Urothelium cell line (cell line): ENCODE measurements around the gene PDGFA.
A peak's percentile ranks its signal among the peaks of the same experiment; 100 is the strongest.

Experiments
- DNase-seq: peaks from one replicate; pipeline ENCODE4 v3.0.0; 2011; ENCODE audit warnings: low spot score, mixed read lengths
- FAIRE-seq: peaks from 2 replicates; lab custom pipeline; 2011; peaks lifted over from hg19 to GRCh38; lab: Jason Lieb, UNC

Gene PDGFA

DNA sequence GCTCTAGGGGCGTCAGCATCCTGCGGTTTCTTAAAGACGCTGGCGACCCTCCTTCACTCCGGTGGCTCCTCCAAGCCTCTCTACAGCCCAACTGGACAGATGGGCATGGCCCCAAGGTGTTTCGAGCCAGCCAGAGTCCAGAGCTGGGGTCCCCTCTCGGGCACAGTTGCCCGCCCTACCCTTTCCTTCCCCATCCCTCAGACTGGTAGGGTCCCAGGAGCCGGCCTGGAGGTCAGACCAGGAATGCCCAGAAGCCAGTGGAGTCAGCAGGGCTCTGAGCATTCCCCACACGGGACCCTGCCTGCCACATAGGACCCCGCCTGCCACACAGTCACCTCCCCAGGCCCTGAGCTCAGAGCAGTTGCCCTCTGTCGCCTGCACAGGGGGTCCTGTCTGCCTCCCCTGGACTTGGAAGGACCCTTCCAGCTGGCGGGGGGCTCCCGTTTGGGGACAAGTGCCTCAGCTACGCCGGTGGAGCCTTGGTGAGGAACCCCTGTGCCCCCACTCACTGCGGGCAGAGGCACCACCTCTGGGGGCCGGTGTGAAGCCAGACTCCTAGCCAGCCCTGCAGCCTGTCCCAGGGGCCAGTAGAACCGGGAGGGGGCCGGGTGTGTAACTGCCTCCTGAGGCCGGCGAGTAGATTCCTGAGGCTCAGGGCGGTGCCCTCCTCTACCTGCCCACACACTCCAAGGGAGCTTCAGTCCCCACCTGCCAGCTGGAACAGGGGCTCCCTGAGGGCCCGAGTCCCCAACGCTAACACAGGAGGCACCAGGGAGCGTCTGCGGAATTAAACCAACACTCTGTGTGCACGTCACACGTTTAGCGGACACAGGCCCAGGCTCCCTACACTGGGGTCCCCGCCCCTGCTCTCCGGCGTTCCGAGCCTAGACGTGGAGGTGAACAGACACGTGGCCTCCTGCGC, 19.4 kb upstream of the PDGFA start:
- FAIRE-seq, result peak; percentile 32
- peak; percentile 41 for DNase-seq

- peak; percentile 95 for FAIRE-seq
- peak; percentile 97 for DNase-seq
These were observed 18.4 kb upstream of the PDGFA start for GRCh38 chr7:537911-538634.

- FAIRE-seq, result no peak
- DNase-seq, result no peak
These were observed 16.6 kb upstream of the PDGFA start for GRCh38 chr7:536231-536630.

GRCh38 chr7:534959-535358, 15.3 kb upstream of the PDGFA start:
- DNase-seq (no peak), FAIRE-seq (no peak)

DNA sequence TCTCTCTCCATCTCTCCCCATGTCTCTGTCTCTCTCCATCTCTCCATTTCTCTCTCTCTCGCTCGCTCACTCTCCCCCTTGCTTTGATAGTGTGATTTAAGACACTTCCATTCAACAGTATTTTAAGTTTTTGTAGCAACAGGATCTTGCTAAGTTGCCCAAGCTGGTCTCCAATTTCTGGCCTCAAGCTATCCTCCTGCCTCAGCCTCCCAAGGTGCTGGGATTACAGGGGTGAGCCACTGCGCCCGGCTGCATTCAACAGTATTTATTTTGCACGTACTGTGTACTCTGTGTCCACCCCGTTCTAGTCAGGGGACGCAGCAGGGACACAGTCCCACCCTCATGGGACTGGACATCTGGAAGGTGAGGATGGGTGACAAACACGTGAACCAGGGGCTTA, 14.4 kb upstream of the PDGFA start:
- peak; percentile 52 for FAIRE-seq
- DNase-seq, result no peak

DNA sequence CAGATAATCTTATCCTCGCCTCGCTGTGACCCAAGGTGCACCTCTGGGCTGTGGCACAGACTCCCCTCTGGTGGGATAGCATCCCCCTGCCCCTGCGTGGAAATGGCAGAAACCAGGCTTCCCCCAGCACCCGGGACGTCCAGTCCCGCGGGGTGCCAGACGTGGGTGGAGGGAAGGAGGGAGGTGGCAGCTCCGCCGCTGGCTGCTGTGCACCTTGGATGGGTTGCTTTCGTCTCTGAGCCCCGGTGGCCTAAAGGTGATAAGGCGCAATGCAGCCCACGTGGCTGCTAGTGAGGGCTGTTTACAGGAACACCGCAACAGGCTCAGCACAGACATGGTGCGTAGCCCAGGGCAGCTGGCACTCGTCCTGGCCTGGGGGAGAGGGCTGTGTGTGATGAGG, 13.6 kb upstream of the PDGFA start:
- DNase-seq, result no peak
- FAIRE-seq, result peak; percentile 87

DNA sequence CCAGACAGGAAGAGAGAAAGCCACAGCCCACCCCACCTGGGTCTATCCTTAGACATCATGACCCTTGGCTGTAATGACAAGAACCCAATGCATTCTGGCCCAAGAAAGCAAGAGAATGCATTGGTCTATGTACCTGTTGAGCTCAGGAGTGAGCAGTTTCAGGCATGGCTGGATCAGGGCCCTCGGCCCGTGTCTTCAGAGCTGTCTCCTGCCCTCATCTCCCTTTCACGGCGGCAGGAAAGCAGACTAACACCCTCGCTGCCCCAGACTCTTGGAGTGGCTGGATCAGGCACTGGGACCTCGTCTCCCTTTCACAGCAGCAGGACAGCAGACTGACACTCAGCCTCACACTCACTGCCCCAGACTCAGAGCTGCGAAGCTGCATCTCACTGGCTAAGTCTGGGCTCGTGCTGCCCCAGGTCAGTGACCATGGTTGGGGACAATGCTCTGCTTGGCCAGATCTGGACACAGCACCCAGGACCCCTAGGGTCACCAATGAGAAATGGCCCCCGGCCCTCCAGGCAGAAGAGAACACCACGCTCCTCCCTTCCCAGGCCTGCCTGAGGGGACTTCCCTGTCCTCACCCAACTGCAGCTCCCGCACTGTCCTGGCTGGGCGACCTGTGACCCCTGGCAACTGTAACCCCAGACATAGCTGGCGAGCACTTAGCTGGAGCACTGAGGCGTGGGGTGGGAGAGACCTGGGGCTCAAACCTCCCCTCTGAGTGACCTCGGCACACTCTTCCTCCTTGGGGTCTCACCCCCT, 12.9 kb upstream of the PDGFA start:
- no peak for FAIRE-seq
- DNase-seq, result no peak

GRCh38 chr7:531777-532176, 12.1 kb upstream of the PDGFA start:
- DNase-seq (no peak), FAIRE-seq (no peak)

DNA sequence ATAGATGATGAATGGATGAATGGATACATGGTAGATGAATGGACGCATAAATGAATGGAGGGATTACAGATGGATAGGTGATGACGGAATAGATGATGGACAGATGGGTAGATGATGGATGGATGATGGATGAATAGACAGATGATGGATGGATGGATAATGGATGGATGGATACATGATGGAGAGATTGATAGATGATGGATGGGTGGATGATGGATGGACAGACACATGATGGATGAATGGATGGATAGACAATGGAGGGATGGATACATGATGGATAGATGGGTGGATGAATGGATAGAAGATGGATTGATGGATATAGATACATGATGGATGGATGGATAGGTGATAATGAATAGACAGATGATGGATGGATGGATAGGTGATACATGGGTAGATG, 8.8 kb upstream of the PDGFA start:
- FAIRE-seq (peak; percentile 99), DNase-seq (no peak)

DNA sequence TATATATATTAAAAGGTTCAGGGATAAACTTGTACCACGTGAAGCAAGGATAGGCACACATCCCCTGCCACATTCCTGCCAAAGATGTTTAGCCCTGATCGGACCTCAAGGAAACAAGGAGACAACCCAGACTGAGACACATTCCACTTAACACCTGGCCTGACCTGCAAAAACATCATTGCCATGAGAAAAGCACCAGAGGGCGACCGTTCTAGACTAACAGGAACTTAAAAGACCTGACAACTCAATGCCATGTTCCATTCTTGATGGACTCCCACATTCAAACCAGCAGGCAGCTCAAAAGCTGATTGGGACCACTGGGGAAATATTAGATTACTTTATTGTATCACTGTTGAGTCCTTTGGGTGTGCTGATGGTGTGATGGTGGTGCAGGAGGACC, 8.1 kb upstream of the PDGFA start:
- FAIRE-seq (no peak), DNase-seq (no peak)

DNA sequence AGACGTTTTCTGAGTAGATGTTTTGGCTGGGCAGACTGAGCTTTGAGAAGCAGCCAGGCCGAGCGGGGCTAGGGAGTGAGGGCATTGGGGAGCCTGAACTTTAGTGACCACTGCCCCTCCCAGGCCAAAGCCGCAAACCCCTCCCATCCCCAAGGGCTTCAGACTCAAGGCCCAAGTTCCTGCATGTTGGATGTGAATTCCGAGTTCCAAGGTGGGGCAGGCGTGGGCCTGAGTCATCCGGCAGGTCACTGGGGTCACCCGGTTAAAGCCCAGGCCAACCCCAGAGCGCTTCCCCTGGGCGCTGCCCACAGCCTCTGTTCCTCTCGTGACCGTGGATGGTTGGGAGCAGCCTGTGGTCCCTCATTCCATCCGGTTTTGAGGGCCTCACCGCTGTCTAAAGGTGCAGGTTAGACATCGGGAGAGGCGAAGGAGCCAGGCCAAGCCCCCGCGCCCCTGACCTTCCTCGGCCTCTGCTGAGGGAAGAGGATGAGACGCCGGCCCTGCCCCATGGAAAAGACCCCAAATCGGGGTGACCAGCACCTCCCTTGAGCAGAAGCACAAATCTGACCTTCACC, 6.9 kb upstream of the PDGFA start:
- FAIRE-seq (no peak), DNase-seq (no peak)

DNA sequence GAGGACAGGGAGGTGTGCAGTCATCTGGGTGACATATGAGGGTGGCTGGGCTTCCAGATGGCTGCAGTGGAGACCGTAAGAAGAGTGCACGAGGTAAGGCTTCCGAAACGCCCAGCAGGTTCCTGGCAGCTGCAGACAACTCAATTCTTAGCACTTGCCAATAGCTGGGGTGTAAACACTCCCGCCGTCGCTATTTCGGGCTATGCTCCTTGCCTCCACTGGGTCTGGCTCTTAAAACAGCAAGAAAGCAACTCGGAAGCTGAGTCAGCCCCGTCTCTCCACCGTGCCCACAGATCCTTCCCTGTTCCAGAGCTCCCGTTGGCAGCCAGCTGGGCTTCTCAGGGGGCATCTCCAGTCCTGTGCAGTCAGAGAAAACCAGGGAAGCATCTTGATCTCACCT, 6.1 kb upstream of the PDGFA start:
- DNase-seq (no peak), FAIRE-seq (no peak)

DNA sequence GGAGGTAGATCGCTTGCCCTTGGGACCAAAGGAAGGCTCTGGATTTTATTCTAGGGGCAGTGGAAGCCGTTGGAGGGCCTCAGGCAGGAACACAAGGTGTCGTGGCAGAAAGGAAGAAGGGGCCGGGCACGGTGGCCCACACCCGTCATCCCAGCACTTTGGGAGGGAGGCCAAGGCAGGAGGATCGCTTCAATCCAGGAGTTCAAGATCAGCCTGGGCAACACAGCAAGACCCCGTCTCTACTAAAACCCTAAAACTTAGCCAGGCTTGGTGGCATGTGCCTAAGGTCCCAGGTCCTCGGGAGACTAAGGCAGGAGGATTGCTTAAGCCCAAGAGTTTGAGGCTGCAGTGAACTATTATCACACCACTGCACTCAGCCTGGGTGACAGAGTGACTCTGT, 5.2 kb upstream of the PDGFA start:
- DNase-seq (no peak), FAIRE-seq (no peak)

DNA sequence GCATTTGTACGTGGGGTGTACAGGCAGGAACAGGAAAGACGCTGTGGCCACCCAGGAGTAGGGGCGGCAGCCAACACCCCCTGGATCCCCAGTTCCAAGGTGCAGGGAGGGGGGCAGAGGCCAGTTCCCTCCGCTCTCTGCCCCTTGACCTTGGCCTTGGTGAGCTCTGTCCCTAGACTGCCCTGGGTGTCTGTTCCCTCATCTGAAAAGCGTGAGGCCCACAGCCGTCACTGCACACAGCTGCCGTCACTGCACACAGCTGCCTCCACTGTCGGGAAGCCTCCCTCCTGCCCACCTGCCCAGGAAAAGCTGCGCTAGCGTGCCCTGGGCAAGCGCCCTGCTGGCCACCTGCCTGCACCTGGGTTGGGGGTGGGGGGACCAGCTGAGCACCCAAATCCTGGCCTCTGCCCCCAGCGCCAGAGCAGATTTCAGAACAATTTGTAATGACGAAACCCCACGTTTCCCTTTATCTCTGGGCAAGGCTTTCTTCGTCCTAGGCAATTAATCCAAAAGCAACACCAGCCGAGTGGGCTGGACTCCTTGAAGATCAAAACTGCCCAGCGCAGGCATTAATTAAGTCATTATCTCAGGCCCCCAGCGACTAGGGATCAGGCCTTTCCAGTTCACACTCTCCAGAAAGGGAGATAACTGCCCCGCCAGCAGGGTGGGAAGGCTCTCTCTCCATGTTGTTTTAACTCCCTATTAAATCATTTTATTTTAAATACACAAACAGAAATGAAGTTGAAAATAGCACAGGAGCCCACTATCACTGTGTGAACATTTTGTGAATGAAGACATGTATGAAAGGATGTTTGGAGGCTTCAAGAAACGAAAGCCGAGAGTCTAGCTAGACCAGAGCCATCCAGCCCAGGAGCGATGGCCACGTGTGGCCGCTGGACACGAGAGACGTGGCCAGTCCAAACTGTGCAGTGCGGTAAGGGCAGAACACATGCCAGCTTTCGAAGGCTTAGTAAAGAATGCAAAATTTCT, 4.0 kb upstream of the PDGFA start:
- DNase-seq, result no peak
- FAIRE-seq, result peak; percentile 20

DNA sequence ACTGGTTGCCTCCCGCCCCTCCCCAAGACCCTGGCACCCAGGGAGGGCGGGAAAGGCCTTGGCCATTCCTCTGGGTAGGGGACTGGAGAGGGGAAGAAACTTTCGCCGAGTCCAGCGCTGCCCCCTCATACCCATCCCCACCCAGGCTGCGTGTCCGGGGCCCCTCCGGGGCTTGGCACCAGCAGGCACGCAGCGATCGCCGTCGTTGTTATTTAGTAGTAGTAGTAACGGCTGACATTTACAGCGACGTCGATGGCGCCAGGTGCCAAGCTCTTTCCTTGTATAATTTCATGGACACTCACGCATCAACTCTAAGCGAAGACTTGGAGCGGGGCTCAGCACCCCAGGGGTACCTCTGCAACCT, 3.3 kb upstream of the PDGFA start:
- FAIRE-seq (no peak), DNase-seq (no peak)

DNA sequence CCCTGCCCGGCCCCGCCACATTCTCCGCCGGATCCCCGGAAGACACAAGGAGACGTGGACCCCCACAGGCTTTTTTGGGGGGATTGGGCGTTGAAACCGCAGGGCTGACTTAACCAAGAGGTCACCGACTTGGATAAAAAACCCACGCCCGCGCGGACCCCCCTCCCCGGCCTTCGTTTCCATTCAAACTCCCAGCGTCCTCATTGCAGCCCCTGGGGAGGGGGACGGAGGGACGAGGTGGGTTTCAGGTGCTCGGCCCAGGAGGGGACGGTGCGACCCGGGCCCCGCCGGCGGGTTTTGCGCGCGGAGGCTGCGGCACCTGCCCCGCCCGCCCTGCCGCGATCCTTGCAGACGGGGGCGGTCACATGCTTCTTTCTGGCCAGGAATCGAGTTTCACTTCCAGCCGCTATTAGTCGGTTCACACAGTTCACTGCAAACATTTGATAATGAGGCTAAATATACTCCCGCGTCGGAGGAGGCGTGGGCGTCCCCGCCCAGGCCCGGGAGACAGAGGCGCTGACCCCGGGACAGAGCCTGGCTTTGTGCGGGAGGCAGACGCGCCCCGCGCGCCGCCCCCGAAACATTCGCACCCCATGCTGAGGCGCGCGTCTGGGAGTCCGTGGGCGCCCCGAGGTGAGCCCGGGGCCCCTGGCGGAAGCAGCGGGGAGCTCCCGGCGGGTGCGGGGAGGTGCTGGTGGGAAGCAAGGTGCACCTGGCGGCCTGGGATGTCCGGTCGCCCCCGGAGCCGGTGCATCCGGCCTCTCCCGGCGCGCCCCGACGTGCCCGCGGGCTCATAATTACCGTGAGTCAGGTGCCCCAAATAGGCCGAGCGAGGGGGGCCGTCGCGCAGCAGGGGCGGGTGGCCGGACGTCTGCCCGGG, 2.7 kb upstream of the PDGFA start:
- DNase-seq (peak; percentile 57), FAIRE-seq (peak; percentile 92)

- DNase-seq (peak; percentile 73), FAIRE-seq (peak; percentile 59)
These were observed 1.8 kb upstream of the PDGFA start for GRCh38 chr7:521221-522070.
